ENCODE measurements around the gene ODF4.
"Not testable (repeated sequence)": the region's sequence is repeated elsewhere in the genome, so short reads cannot be mapped to it uniquely, and the experiment has no call there.

The ODF4 gene

GRCh38 chr17:8368193-8368592 lies 28.6 kb downstream of the ODF4 start:
- no peak for ATAC-seq (ENCODE audit: insufficient read depth, low read depth)
- no peak for DNase-seq
- H3K4me3 ChIP-seq (ENCODE audit: low read depth in 1 of 2, low read length in 2 of 2): no peak overlapping the region
- H3K9ac ChIP-seq (ENCODE audit: low read depth, low read length): no peak overlapping the region
- no peaks in the 10 kb centered on the region for H3K4me1 ChIP-seq (ENCODE audit: insufficient read depth, low read length)
- no peaks in the 10 kb centered on the region for H3K9me3 ChIP-seq (ENCODE audit: insufficient read depth, low read length, severe bottlenecking)
- H3K27ac ChIP-seq (ENCODE audit: low read length): no peak overlapping the region
- no peak overlapping the region for H2AFZ ChIP-seq (ENCODE audit: low read depth, low read length)
- H4K20me1 ChIP-seq (ENCODE audit: insufficient read depth, low read length): no peaks in the 10 kb centered on the region
- no peak for TF ChIP-seq EZH2 (IDR thresholded peaks at IDR 0.05; ENCODE audit: borderline replicate concordance, low read depth, low read length, severe bottlenecking)
- TF ChIP-seq CTCF (IDR thresholded peaks at IDR 0.05; ENCODE audit: borderline replicate concordance, extremely low read depth, low read length, poor library complexity, severe bottlenecking): no peak
- H3K4me2 ChIP-seq (ENCODE audit: insufficient read depth, low read length): no peak overlapping the region
- no peaks in the 10 kb centered on the region for H3K79me2 ChIP-seq (ENCODE audit: insufficient read depth, low read length)
- H3K36me3 ChIP-seq (ENCODE audit: insufficient read depth, low read length): peaks cover 22% of the 10 kb centered on the region
- no peaks in the 10 kb centered on the region for H3K27me3 ChIP-seq (ENCODE audit: insufficient read depth, low read length, poor library complexity)

- Histone ChIP-seq H2AFZ (ENCODE audit: low read depth, low read length) (no peak overlapping the region), H3K4me3 (ENCODE audit: low read depth in 1 of 2, low read length in 2 of 2) (no peak overlapping the region), H3K36me3 (ENCODE audit: insufficient read depth, low read length) (peaks cover 22% of the 10 kb centered on the region), H3K4me2 (ENCODE audit: insufficient read depth, low read length) (no peak overlapping the region), H3K9ac (ENCODE audit: low read depth, low read length) (no peak overlapping the region), H4K20me1 (ENCODE audit: insufficient read depth, low read length) (no peaks in the 10 kb centered on the region), H3K9me3 (ENCODE audit: insufficient read depth, low read length, severe bottlenecking) (no peaks in the 10 kb centered on the region), H3K27me3 (ENCODE audit: insufficient read depth, low read length, poor library complexity) (no peaks in the 10 kb centered on the region), H3K4me1 (ENCODE audit: insufficient read depth, low read length) (no peaks in the 10 kb centered on the region), H3K79me2 (ENCODE audit: insufficient read depth, low read length) (no peaks in the 10 kb centered on the region), H3K27ac (ENCODE audit: low read length) (no peak overlapping the region)
- DNase-seq: no peak
- no peak for ATAC-seq (ENCODE audit: insufficient read depth, low read depth)
- TF ChIP-seq EZH2 (IDR thresholded peaks at IDR 0.05; ENCODE audit: borderline replicate concordance, low read depth, low read length, severe bottlenecking) (no peak), CTCF (IDR thresholded peaks at IDR 0.05; ENCODE audit: borderline replicate concordance, extremely low read depth, low read length, poor library complexity, severe bottlenecking) (no peak)
Observed at GRCh38 chr17:8369944-8370343, 30.3 kb downstream of the ODF4 start.

- H3K27me3 ChIP-seq (ENCODE audit: insufficient read depth, low read length, poor library complexity): no peaks in the 10 kb centered on the region
- H3K9ac ChIP-seq (ENCODE audit: low read depth, low read length): no peak overlapping the region
- peaks cover 12% of the 10 kb centered on the region for H3K4me1 ChIP-seq (ENCODE audit: insufficient read depth, low read length)
- peaks cover 2% of the 10 kb centered on the region; the same call in 1 of the 2 replicates for H4K20me1 ChIP-seq (ENCODE audit: insufficient read depth, low read length)
- no peak for DNase-seq
- H3K27ac ChIP-seq (ENCODE audit: low read length): no peak overlapping the region
- no peak overlapping the region for H3K4me2 ChIP-seq (ENCODE audit: insufficient read depth, low read length)
- H3K9me3 ChIP-seq (ENCODE audit: insufficient read depth, low read length, severe bottlenecking): no peaks in the 10 kb centered on the region
- H3K4me3 ChIP-seq (ENCODE audit: low read depth in 1 of 2, low read length in 2 of 2): no peak overlapping the region
- peaks cover 23% of the 10 kb centered on the region for H3K36me3 ChIP-seq (ENCODE audit: insufficient read depth, low read length)
- peaks cover 11% of the 10 kb centered on the region for H3K79me2 ChIP-seq (ENCODE audit: insufficient read depth, low read length)
- TF ChIP-seq EZH2 (IDR thresholded peaks at IDR 0.05; ENCODE audit: borderline replicate concordance, low read depth, low read length, severe bottlenecking): no peak
- TF ChIP-seq CTCF (IDR thresholded peaks at IDR 0.05; ENCODE audit: borderline replicate concordance, extremely low read depth, low read length, poor library complexity, severe bottlenecking): no peak
- no peak for ATAC-seq (ENCODE audit: insufficient read depth, low read depth)
- H2AFZ ChIP-seq (ENCODE audit: low read depth, low read length): no peak overlapping the region
Observed at GRCh38 chr17:8371786-8372185, 32.1 kb downstream of the ODF4 start.

GRCh38 chr17:8372422-8372821 lies 32.8 kb downstream of the ODF4 start:
- no peak overlapping the region for H3K4me2 ChIP-seq (ENCODE audit: insufficient read depth, low read length)
- no peak overlapping the region for H3K9ac ChIP-seq (ENCODE audit: low read depth, low read length)
- peaks cover 30% of the 10 kb centered on the region for H3K36me3 ChIP-seq (ENCODE audit: insufficient read depth, low read length)
- no peak overlapping the region for H2AFZ ChIP-seq (ENCODE audit: low read depth, low read length)
- peaks cover 11% of the 10 kb centered on the region for H3K79me2 ChIP-seq (ENCODE audit: insufficient read depth, low read length)
- no peak overlapping the region for H3K27ac ChIP-seq (ENCODE audit: low read length)
- H3K4me1 ChIP-seq (ENCODE audit: insufficient read depth, low read length): peaks cover 19% of the 10 kb centered on the region
- no peaks in the 10 kb centered on the region for H3K9me3 ChIP-seq (ENCODE audit: insufficient read depth, low read length, severe bottlenecking)
- no peak for ATAC-seq (ENCODE audit: insufficient read depth, low read depth)
- TF ChIP-seq CTCF (IDR thresholded peaks at IDR 0.05; ENCODE audit: borderline replicate concordance, extremely low read depth, low read length, poor library complexity, severe bottlenecking): no peak
- no peak for TF ChIP-seq EZH2 (IDR thresholded peaks at IDR 0.05; ENCODE audit: borderline replicate concordance, low read depth, low read length, severe bottlenecking)
- peaks cover 3% of the 10 kb centered on the region; the same call in 1 of the 2 replicates for H4K20me1 ChIP-seq (ENCODE audit: insufficient read depth, low read length)
- no peak for DNase-seq
- H3K27me3 ChIP-seq (ENCODE audit: insufficient read depth, low read length, poor library complexity): no peaks in the 10 kb centered on the region
- H3K4me3 ChIP-seq (ENCODE audit: low read depth in 1 of 2, low read length in 2 of 2): no peak overlapping the region

GRCh38 chr17:8373856-8374255 lies 34.2 kb downstream of the ODF4 start:
- H4K20me1 ChIP-seq (ENCODE audit: insufficient read depth, low read length); DNase-seq; H2AFZ ChIP-seq (ENCODE audit: low read depth, low read length); H3K4me3 ChIP-seq (ENCODE audit: low read depth in 1 of 2, low read length in 2 of 2); H3K9ac ChIP-seq (ENCODE audit: low read depth, low read length); H3K4me2 ChIP-seq (ENCODE audit: insufficient read depth, low read length); ATAC-seq (ENCODE audit: insufficient read depth, low read depth); H3K27ac ChIP-seq (ENCODE audit: low read length); H3K27me3 ChIP-seq (ENCODE audit: insufficient read depth, low read length, poor library complexity); H3K9me3 ChIP-seq (ENCODE audit: insufficient read depth, low read length, severe bottlenecking): not testable (repeated sequence)
- H3K4me1 ChIP-seq (ENCODE audit: insufficient read depth, low read length): peaks cover 32% of the 10 kb centered on the region
- peaks cover 16% of the 10 kb centered on the region for H3K79me2 ChIP-seq (ENCODE audit: insufficient read depth, low read length)
- peaks cover 41% of the 10 kb centered on the region for H3K36me3 ChIP-seq (ENCODE audit: insufficient read depth, low read length)

Measured in DND-41 (cell line).